ENCODE measurements around the gene TRAF5.

The TRAF5 gene

GRCh38 chr1:211328084-211328694 is 1.6 kb downstream of the TRAF5 start:
- H3K27ac ChIP-seq: 0 out of 2 replicates have a peak overlapping the region, but pooled peaks have one; percentile 49
- no peaks in the 10 kb centered on the region for H3K27me3 ChIP-seq (ENCODE audit: insufficient read depth, low read depth)
- peak overlapping the region; percentile 96 for H3K4me2 ChIP-seq
- H4K20me1 ChIP-seq (ENCODE audit: insufficient read depth): no peaks in the 10 kb centered on the region
- H3K4me3 ChIP-seq (IDR thresholded peaks at IDR 0.05; ENCODE audit: insufficient read depth, low read depth, low read length): no peak overlapping the region
- no peaks in the 10 kb centered on the region for H3K36me3 ChIP-seq (ENCODE audit: insufficient read depth)
- peak overlapping the region; percentile 99; the same call in 1 of the 2 replicates for H2AFZ ChIP-seq (ENCODE audit: low read depth)
- H3K4me1 ChIP-seq (ENCODE audit: low read depth, poor library complexity, severe bottlenecking): peaks cover 34% of the 10 kb centered on the region
- no peak for TF ChIP-seq CTCF (conservative IDR thresholded peaks at IDR 0.05; ENCODE audit: low read depth, low read length)
- H3K9ac ChIP-seq: no peak overlapping the region; the same call in 1 of the 2 replicates
- H3K79me2 ChIP-seq (ENCODE audit: insufficient read depth, low read depth): no peaks in the 10 kb centered on the region

- H3K27me3 ChIP-seq (ENCODE audit: insufficient read depth, low read depth): no peaks in the 10 kb centered on the region
- H3K36me3 ChIP-seq (ENCODE audit: insufficient read depth): no peaks in the 10 kb centered on the region
- H3K9ac ChIP-seq: no peak overlapping the region
- peaks cover 32% of the 10 kb centered on the region for H3K4me1 ChIP-seq (ENCODE audit: low read depth, poor library complexity, severe bottlenecking)
- H3K27ac ChIP-seq: no peak overlapping the region
- no peak overlapping the region for H3K4me2 ChIP-seq
- H4K20me1 ChIP-seq (ENCODE audit: insufficient read depth): no peaks in the 10 kb centered on the region
- H3K4me3 ChIP-seq (IDR thresholded peaks at IDR 0.05; ENCODE audit: insufficient read depth, low read depth, low read length): no peak overlapping the region
- no peak for TF ChIP-seq CTCF (conservative IDR thresholded peaks at IDR 0.05; ENCODE audit: low read depth, low read length)
- H3K79me2 ChIP-seq (ENCODE audit: insufficient read depth, low read depth): no peaks in the 10 kb centered on the region; the same call in 1 of the 2 replicates
- no peak overlapping the region for H2AFZ ChIP-seq (ENCODE audit: low read depth)
Measured at GRCh38 chr1:211328866-211329475, 2.3 kb downstream of the TRAF5 start.

- TF ChIP-seq CTCF (conservative IDR thresholded peaks at IDR 0.05; ENCODE audit: low read depth, low read length): no peak
- no peaks in the 10 kb centered on the region; the same call in 1 of the 2 replicates for H3K79me2 ChIP-seq (ENCODE audit: insufficient read depth, low read depth)
- no peak overlapping the region for H2AFZ ChIP-seq (ENCODE audit: low read depth)
- H3K27me3 ChIP-seq (ENCODE audit: insufficient read depth, low read depth): no peaks in the 10 kb centered on the region
- no peak overlapping the region for H3K4me3 ChIP-seq (IDR thresholded peaks at IDR 0.05; ENCODE audit: insufficient read depth, low read depth, low read length)
- no peaks in the 10 kb centered on the region for H3K36me3 ChIP-seq (ENCODE audit: insufficient read depth)
- H4K20me1 ChIP-seq (ENCODE audit: insufficient read depth): no peaks in the 10 kb centered on the region
- no peak overlapping the region for H3K4me2 ChIP-seq
- peaks cover 37% of the 10 kb centered on the region for H3K4me1 ChIP-seq (ENCODE audit: low read depth, poor library complexity, severe bottlenecking)
- H3K9ac ChIP-seq: no peak overlapping the region
- no peak overlapping the region for H3K27ac ChIP-seq
Measured at GRCh38 chr1:211329764-211330201, 3.1 kb downstream of the TRAF5 start.

GRCh38 chr1:211330282-211330936 is 3.8 kb downstream of the TRAF5 start:
- Histone ChIP-seq H3K27me3 (ENCODE audit: insufficient read depth, low read depth) (no peaks in the 10 kb centered on the region), H3K4me1 (ENCODE audit: low read depth, poor library complexity, severe bottlenecking) (peaks cover 43% of the 10 kb centered on the region), H3K4me3 (IDR thresholded peaks at IDR 0.05; ENCODE audit: insufficient read depth, low read depth, low read length) (no peak overlapping the region), H3K36me3 (ENCODE audit: insufficient read depth) (no peaks in the 10 kb centered on the region), H3K79me2 (ENCODE audit: insufficient read depth, low read depth) (no peaks in the 10 kb centered on the region; the same call in 1 of the 2 replicates), H4K20me1 (ENCODE audit: insufficient read depth) (no peaks in the 10 kb centered on the region), H3K4me2 (no peak overlapping the region), H3K9ac (no peak overlapping the region), H3K27ac (no peak overlapping the region), H2AFZ (ENCODE audit: low read depth) (no peak overlapping the region)
- no peak for TF ChIP-seq CTCF (conservative IDR thresholded peaks at IDR 0.05; ENCODE audit: low read depth, low read length)

All from KMS-11 (cell line).